K562 (cell line): ENCODE results near the gene RGS9BP. TPM values are rescaled to one million over a fixed set of nuclear protein-coding genes. Genes with fewer than 3 reads are reported as not detected.
A peak's percentile ranks its signal among the peaks of the same experiment; 100 is the strongest.

Source experiments
- BMI1 ChIP-seq: fragments of 150-350 bp; IDR thresholded peaks from 2 replicates; pipeline ENCODE4 v1.6.1; 2014; ENCODE audit warnings: low read length
- BRF2 ChIP-seq: IDR thresholded peaks from 3 replicates; pipeline ENCODE4 v1.6.1; 2011; ENCODE audit warnings: borderline replicate concordance, mild to moderate bottlenecking; ENCODE audit not compliant: insufficient read length, insufficient read depth
- CCAR2 ChIP-seq: fragments of 200-400 bp; formaldehyde crosslinking; IDR thresholded peaks from 2 replicates; pipeline ENCODE4 v1.6.1; 2017; ENCODE audit warnings: mild to moderate bottlenecking, low read depth, low read length
- E2F6 ChIP-seq, 2 experiments: IDR thresholded peaks; 2 replicates each; pipeline ENCODE4 v1.6.1; 2011; ENCODE audit warnings: borderline replicate concordance in 1 of 2, control low read depth in 1 of 2, low read depth in 1 of 2, low read length in 1 of 2, mild to moderate bottlenecking in 1 of 2, mixed read lengths in 1 of 2, moderate library complexity in 1 of 2; ENCODE audit not compliant: insufficient read depth in 1 of 2, insufficient read length in 1 of 2, poor library complexity in 1 of 2, severe bottlenecking in 1 of 2; ENCODE audit errors: extremely low read depth in 1 of 2
- EHMT2 ChIP-seq: fragments of 450-650 bp; IDR thresholded peaks from 2 replicates; pipeline ENCODE4 v1.6.1; 2018; ENCODE audit warnings: antibody characterized with exemption
- ETV6 ChIP-seq, 3 experiments: fragments of 150-350 bp in 1 of 3; sonication (generic) in 1 of 3; formaldehyde crosslinking in 1 of 3; IDR thresholded peaks; 2 replicates each; pipeline versions ENCODE4 v1.6.1 to v1.8.0; 2014 to 2022; ENCODE audit warnings: borderline replicate concordance in 2 of 3, low read depth in 2 of 3, antibody characterized with exemption in 1 of 3, low read length in 1 of 3, mild to moderate bottlenecking in 1 of 3, missing genetic modification reagents in 1 of 3
- KDM1A ChIP-seq, 2 experiments: fragments of 450-650 bp; IDR thresholded peaks; 2 replicates each; pipeline ENCODE4 v1.6.1; 2016; ENCODE audit warnings: mild to moderate bottlenecking in 2 of 2
- L3MBTL2 ChIP-seq: fragments of 450-650 bp; IDR thresholded peaks from 2 replicates; pipeline ENCODE4 v1.6.1; 2016; ENCODE audit warnings: mild to moderate bottlenecking, moderate library complexity
- MLLT1 ChIP-seq, 2 experiments: fragments of 450-650 bp; IDR thresholded peaks; 2 replicates each; pipeline ENCODE4 v1.6.1; 2016
- MTA2 ChIP-seq: fragments of 450-650 bp; IDR thresholded peaks from 2 replicates; pipeline ENCODE4 v1.6.1; 2016; ENCODE audit warnings: low read depth
- PHF20 ChIP-seq: fragments of 450-650 bp; IDR thresholded peaks from 2 replicates; pipeline ENCODE4 v1.6.1; 2018; ENCODE audit not compliant: partially characterized antibody
- RBFOX2 ChIP-seq: fragments of 200-400 bp; formaldehyde crosslinking; IDR thresholded peaks from 2 replicates; pipeline ENCODE4 v1.6.1; 2017; ENCODE audit warnings: low read depth, mild to moderate bottlenecking, low read length, moderate library complexity
- SOX6 ChIP-seq: fragments of 450-650 bp; IDR thresholded peaks from 2 replicates; pipeline ENCODE4 v1.6.1; 2014; ENCODE audit warnings: mild to moderate bottlenecking
- XRCC4 ChIP-seq: IDR thresholded peaks from one replicate; pipeline ENCODE4 v1.6.1; 2011; ENCODE audit not compliant: insufficient read depth, insufficient read length; ENCODE audit errors: extremely low read depth
- ZFPM2 ChIP-seq: fragments of 250-450 bp; sonication (Bioruptor Pico); IDR thresholded peaks from 2 replicates; pipeline ENCODE4 v1.5.1; 2022; ENCODE audit warnings: mild to moderate bottlenecking
- ZNF280A ChIP-seq: fragments of 450-650 bp; IDR thresholded peaks from 2 replicates; pipeline ENCODE4 v1.6.1; 2018; ENCODE audit warnings: mild to moderate bottlenecking, low read depth; ENCODE audit not compliant: partially characterized antibody
- ZNF639 ChIP-seq, 2 experiments: fragments of 200-800 bp in 1 of 2; sonication (Bioruptor generic) in 1 of 2; sonication (generic) in 1 of 2; formaldehyde crosslinking in 1 of 2; IDR thresholded peaks in 1 of 2; conservative IDR thresholded peaks in 1 of 2; 2 replicates each; pipeline versions ENCODE4 v1.5.0 to v1.6.1; 2016 to 2020; ENCODE audit warnings: missing compliant biosample characterization in 1 of 2, missing genetic modification characterization in 1 of 2, missing genetic modification reagents in 1 of 2
- ZNF696 ChIP-seq: fragments of 250-450 bp; sonication (Bioruptor Pico); conservative IDR thresholded peaks from 2 replicates; pipeline ENCODE4 v1.4.0; 2020; ENCODE audit warnings: mild to moderate bottlenecking, moderate library complexity
- ZNF699 ChIP-seq: fragments of 250-450 bp; sonication (Bioruptor Pico); IDR thresholded peaks from 2 replicates; pipeline ENCODE4 v1.8.0; 2021; ENCODE audit warnings: mild to moderate bottlenecking, moderate library complexity; ENCODE audit not compliant: insufficient replicate concordance
- polyA plus RNA-seq, 8 experiments: library from polyadenylated mRNA; depleted of rRNA in 4 of 8; stranded (reverse) in 5 of 8; unstranded in 3 of 8; fragments of >200 nt; fragmentation: Nextera tagmentation in 2 of 8; fragmentation: Illumina TruSeq in 1 of 8; extraction: Ambion mirVana in 2 of 8; extraction: Trizol in 1 of 8; gene quantifications; 2 replicates each; pipeline versions ENCODE4 v1.2.1 to v1.2.3, GENCODE V29; 2011 to 2014; ENCODE audit warnings: inconsistent platforms in 1 of 8, missing spikeins in 1 of 8
- total RNA-seq, 7 experiments: library from RNA; depleted of rRNA in 6 of 7; stranded (reverse); fragments of >200 nt in 6 of 7; fragmentation: Illumina TruSeq in 2 of 7; extraction: Trizol in 2 of 7; gene quantifications; 2 replicates each; pipeline versions ENCODE4 v1.2.1 to v1.2.3, GENCODE V29; 2011 to 2021; ENCODE audit warnings: low replicate concordance in 1 of 7

RGS9BP gene
- total and polyA plus RNA-seq, 9 of the 15 experiments (the other 6 are each of a cell fraction or from before 2014, with no cell fraction given) = 0.03 to 1.3 (median 0.49) TPM

- no peak for TF ChIP-seq MLLT1 (IDR thresholded peaks at IDR 0.05)
- TF ChIP-seq ZFPM2 (CRISPR knock-in tag) = no peak; the same call in 1 of the 2 replicates
- TF ChIP-seq RBFOX2 = no peak
- TF ChIP-seq ETV6 (IDR thresholded peaks at IDR 0.05; ENCODE audit: borderline replicate concordance in 1 of 2, low read depth in 2 of 2, low read length in 1 of 2) = no peak
- TF ChIP-seq ETV6 (CRISPR knock-in tag; IDR thresholded peaks at IDR 0.05; ENCODE audit: borderline replicate concordance) = no peak
- TF ChIP-seq KDM1A (IDR thresholded peaks at IDR 0.05) = no peak
- no peak for TF ChIP-seq MTA2
- peak; percentile 81 for TF ChIP-seq ZNF699
- no peak for TF ChIP-seq CCAR2
- peak in 1 of 2 experiments; percentile 88; a peak in 2 of 4 replicates for TF ChIP-seq ZNF639 (CRISPR knock-in tag; conservative IDR thresholded peaks at IDR 0.05 in 1 of 2, IDR thresholded peaks at IDR 0.05 in 1 of 2)
- TF ChIP-seq BRF2 = no peak
- no peak for TF ChIP-seq ZNF280A
- no peak for TF ChIP-seq EHMT2
- TF ChIP-seq SOX6 = no peak
- peak; percentile 79; the same call in 1 of the 2 replicates for TF ChIP-seq ZNF696 (CRISPR knock-in tag)
- TF ChIP-seq PHF20 = no peak
- no peak for TF ChIP-seq XRCC4
- no peak for TF ChIP-seq E2F6 (IDR thresholded peaks at IDR 0.05; ENCODE audit: borderline replicate concordance in 1 of 2, extremely low read depth in 1 of 2, insufficient read depth in 1 of 2, insufficient read length in 1 of 2, low read depth in 1 of 2, low read length in 1 of 2, poor library complexity in 1 of 2, severe bottlenecking in 1 of 2)
- TF ChIP-seq BMI1 = no peak
- 0 out of 2 replicates have a peak, but pooled peaks have one; percentile 11 for TF ChIP-seq L3MBTL2
These were observed 11.3 kb downstream of the RGS9BP start (continued) for GRCh38 chr19:32686847-32687475.
